Measurements from ENCODE around the gene TACSTD2. TPM values are rescaled to one million over a fixed set of nuclear protein-coding genes. Genes with fewer than 3 reads are reported as not detected.
"Not testable (repeated sequence)": the region's sequence is repeated elsewhere in the genome, so short reads cannot be mapped to it uniquely, and the experiment has no call there.

Gene TACSTD2
- total RNA-seq, 1 experiment from 2014 or later = 1.2 TPM

GRCh38 chr1:58551186-58552140 is 25.6 kb downstream of the TACSTD2 start:
- Mint-ChIP-seq H3K27ac (no peak overlapping the region; a peak in 1 of 7 replicates), H3K4me1 (peaks cover 7 to 9% of the 10 kb centered on the region in 2 experiments; a peak in 3 of 4 replicates), H3K4me3 (no peak overlapping the region), H3K27me3 (ENCODE audit: low read depth) (peaks cover 7% of the 10 kb centered on the region), H3K36me3 (ENCODE audit: insufficient read depth in 1 of 3, low read depth in 3 of 3) (no peaks in the 10 kb centered on the region), H3K9me3 (no peaks in the 10 kb centered on the region)
- H3K4ac ChIP-seq (ENCODE audit: low read depth, low read length) = no peak overlapping the region
- no peaks in the 10 kb centered on the region for H3K79me1 ChIP-seq (ENCODE audit: insufficient read depth, low read depth, low read length, poor library complexity, severe bottlenecking)
- H2AFZ ChIP-seq (ENCODE audit: low read length) = no peak overlapping the region
- H2BK15ac ChIP-seq (ENCODE audit: low read depth, low read length) = no peak overlapping the region
- WGBS (ENCODE audit: extremely low coverage, insufficient read length, low lambda C conversion rate) = no CpG with 5 or more reads among the region's 9 CpGs
- H3K14ac ChIP-seq (ENCODE audit: insufficient read depth, low read length) = no peak overlapping the region
- TF ChIP-seq CTCF (conservative IDR thresholded peaks at IDR 0.05) = no peak
- no peaks in the 10 kb centered on the region for H3K79me2 ChIP-seq (ENCODE audit: insufficient read depth, low read length)
- H3K27ac ChIP-seq (ENCODE audit: insufficient read length, low read depth, low read length) = no peak overlapping the region
- no peak overlapping the region for H2BK5ac ChIP-seq (ENCODE audit: insufficient read length, low read length)
- no peaks in the 10 kb centered on the region for H3K23me2 ChIP-seq (ENCODE audit: insufficient read length, low read depth, low read length, poor library complexity, severe bottlenecking)
- DNase-seq = no peak
- H3K9ac ChIP-seq (ENCODE audit: extremely low read depth, insufficient read length, low read length) = no peak overlapping the region
- no peak overlapping the region for H2AK5ac ChIP-seq (ENCODE audit: insufficient read length, low read length)
- no peak overlapping the region for H3K4me2 ChIP-seq (ENCODE audit: insufficient read depth, insufficient read length, low read length)
- no peak overlapping the region for H2BK20ac ChIP-seq (ENCODE audit: low read depth, low read length, poor library complexity, severe bottlenecking)
- H4K8ac ChIP-seq (replicated peaks; ENCODE audit: insufficient read length, low read depth, low read length) = no peak overlapping the region
- H3K9me3 ChIP-seq (ENCODE audit: control insufficient read depth, low read depth, low read length) = no peaks in the 10 kb centered on the region
- H3K56ac ChIP-seq (ENCODE audit: insufficient read length, low read depth, low read length) = no peak overlapping the region
- H3K27me3 ChIP-seq (ENCODE audit: insufficient read depth, low read length) = no peaks in the 10 kb centered on the region
- no peak overlapping the region for H2BK120ac ChIP-seq (ENCODE audit: low read depth, low read length, poor library complexity, severe bottlenecking)
- no peak overlapping the region for H4K91ac ChIP-seq (ENCODE audit: insufficient read length, low read depth, low read length)
- no peak overlapping the region for H3K23ac ChIP-seq (ENCODE audit: insufficient read length, low read depth, low read length)
- H4K5ac ChIP-seq (ENCODE audit: insufficient read length, low read depth, low read length) = no peak overlapping the region
- no peak overlapping the region for H2BK12ac ChIP-seq (ENCODE audit: insufficient read length, low read depth, low read length)
- no peaks in the 10 kb centered on the region for H4K20me1 ChIP-seq (ENCODE audit: control insufficient read depth, insufficient read depth, insufficient read length)
- H3T11ph ChIP-seq (ENCODE audit: low read length) = no peak overlapping the region
- H3K18ac ChIP-seq (ENCODE audit: insufficient read length, low read depth, low read length) = no peak overlapping the region
- no peaks in the 10 kb centered on the region for H3K4me1 ChIP-seq (ENCODE audit: insufficient read depth, low read length)

- not testable (repeated sequence) for H3K27me3 ChIP-seq (ENCODE audit: insufficient read depth, low read length); H2AK5ac ChIP-seq (ENCODE audit: insufficient read length, low read length); H3K4me3 Mint-ChIP-seq; H3K23ac ChIP-seq (ENCODE audit: insufficient read length, low read depth, low read length); H3K14ac ChIP-seq (ENCODE audit: insufficient read depth, low read length); DNase-seq; H3K27ac ChIP-seq (ENCODE audit: insufficient read length, low read depth, low read length); H3K9me3 Mint-ChIP-seq; H3K9me3 ChIP-seq (ENCODE audit: control insufficient read depth, low read depth, low read length); H3K79me1 ChIP-seq (ENCODE audit: insufficient read depth, low read depth, low read length, poor library complexity, severe bottlenecking); H2BK5ac ChIP-seq (ENCODE audit: insufficient read length, low read length); H3K4me1 ChIP-seq (ENCODE audit: insufficient read depth, low read length); H3K56ac ChIP-seq (ENCODE audit: insufficient read length, low read depth, low read length); H3K27me3 Mint-ChIP-seq (ENCODE audit: low read depth); H4K91ac ChIP-seq (ENCODE audit: insufficient read length, low read depth, low read length); H4K8ac ChIP-seq (replicated peaks; ENCODE audit: insufficient read length, low read depth, low read length); H2BK20ac ChIP-seq (ENCODE audit: low read depth, low read length, poor library complexity, severe bottlenecking); H3K4ac ChIP-seq (ENCODE audit: low read depth, low read length); H3K27ac Mint-ChIP-seq; H3K9ac ChIP-seq (ENCODE audit: extremely low read depth, insufficient read length, low read length); H2BK120ac ChIP-seq (ENCODE audit: low read depth, low read length, poor library complexity, severe bottlenecking); H4K5ac ChIP-seq (ENCODE audit: insufficient read length, low read depth, low read length); H2AFZ ChIP-seq (ENCODE audit: low read length); H3K79me2 ChIP-seq (ENCODE audit: insufficient read depth, low read length); H3K23me2 ChIP-seq (ENCODE audit: insufficient read length, low read depth, low read length, poor library complexity, severe bottlenecking); H3K18ac ChIP-seq (ENCODE audit: insufficient read length, low read depth, low read length); H4K20me1 ChIP-seq (ENCODE audit: control insufficient read depth, insufficient read depth, insufficient read length); H2BK15ac ChIP-seq (ENCODE audit: low read depth, low read length); H3K36me3 Mint-ChIP-seq (ENCODE audit: insufficient read depth in 1 of 3, low read depth in 3 of 3); H3K4me2 ChIP-seq (ENCODE audit: insufficient read depth, insufficient read length, low read length); H3T11ph ChIP-seq (ENCODE audit: low read length); H2BK12ac ChIP-seq (ENCODE audit: insufficient read length, low read depth, low read length)
- peaks cover 16 to 20% of the 10 kb centered on the region in 2 experiments for H3K4me1 Mint-ChIP-seq
- no CpG with 5 or more reads among the region's 6 CpGs for WGBS (ENCODE audit: extremely low coverage, insufficient read length, low lambda C conversion rate)
These were observed 27.8 kb downstream of the TACSTD2 start for GRCh38 chr1:58549291-58549690.
